K562 (cell line): ENCODE results near the gene DSTYK. TPM values are rescaled to one million over a fixed set of nuclear protein-coding genes. Genes with fewer than 3 reads are reported as not detected.

Experiments
- CBFB ChIP-seq: sonication (generic); formaldehyde crosslinking; IDR thresholded peaks from 2 replicates; pipeline ENCODE4 v1.4.0; 2020; ENCODE audit warnings: mild to moderate bottlenecking, missing genetic modification reagents
- ESRRA ChIP-seq: fragments of 450-650 bp; IDR thresholded peaks from 2 replicates; pipeline ENCODE4 v1.6.1; 2014; ENCODE audit warnings: low read depth, mild to moderate bottlenecking, moderate library complexity, borderline replicate concordance
- HES1 ChIP-seq: fragments of 450-650 bp; IDR thresholded peaks from 2 replicates; pipeline ENCODE4 v1.6.1; 2016; ENCODE audit warnings: low read depth, mild to moderate bottlenecking, moderate library complexity
- HMBOX1 ChIP-seq: sonication (generic); IDR thresholded peaks from 2 replicates; pipeline ENCODE4 v1.6.1; 2016
- NR2C2 ChIP-seq, 2 experiments: fragments of 200-800 bp in 1 of 2; sonication (Bioruptor generic) in 1 of 2; sonication (generic) in 1 of 2; formaldehyde crosslinking in 1 of 2; IDR thresholded peaks; 2 replicates each; pipeline versions ENCODE4 v1.6.1 to v1.8.0; 2016 to 2022; ENCODE audit warnings: mild to moderate bottlenecking in 1 of 2, missing compliant biosample characterization in 1 of 2, missing genetic modification characterization in 1 of 2, missing genetic modification reagents in 1 of 2
- PPARD ChIP-seq: fragments of 250-450 bp; sonication (Bioruptor Pico); IDR thresholded peaks from 2 replicates; pipeline ENCODE4 v1.8.0; 2022; ENCODE audit warnings: inconsistent platforms, mild to moderate bottlenecking, moderate library complexity
- PRDM10 ChIP-seq: fragments of 450-650 bp; IDR thresholded peaks from 2 replicates; pipeline ENCODE4 v1.6.1; 2018; ENCODE audit not compliant: partially characterized antibody
- RNF2 ChIP-seq: sonication (generic); IDR thresholded peaks from 2 replicates; pipeline ENCODE4 v1.6.1; 2016
- SNIP1 ChIP-seq: fragments of 450-650 bp; IDR thresholded peaks from 2 replicates; pipeline ENCODE4 v1.7.1; 2017; ENCODE audit warnings: low read depth, mild to moderate bottlenecking
- U2AF2 ChIP-seq: fragments of 200-400 bp; formaldehyde crosslinking; optimal IDR thresholded peaks from 2 replicates; pipeline ENCODE3; 2017; ENCODE audit warnings: low read depth, mild to moderate bottlenecking, low read length
- YBX1 ChIP-seq: fragments of 450-650 bp; IDR thresholded peaks from 2 replicates; pipeline ENCODE4 v1.7.1; 2016; ENCODE audit warnings: mild to moderate bottlenecking
- ZBTB40 ChIP-seq, 2 experiments: fragments of 450-650 bp in 1 of 2; sonication (generic) in 1 of 2; formaldehyde crosslinking in 1 of 2; IDR thresholded peaks; 2 replicates each; pipeline versions ENCODE4 v1.7.1 to v1.9.0; 2016 to 2022; ENCODE audit warnings: inconsistent platforms in 1 of 2, mild to moderate bottlenecking in 1 of 2, missing genetic modification reagents in 1 of 2
- ZNF224 ChIP-seq: sonication (generic); formaldehyde crosslinking; IDR thresholded peaks from 2 replicates; pipeline ENCODE4 v1.8.0; 2022; ENCODE audit warnings: mild to moderate bottlenecking, missing genetic modification reagents
- polyA plus RNA-seq, 8 experiments: library from polyadenylated mRNA; depleted of rRNA in 4 of 8; stranded (reverse) in 5 of 8; unstranded in 3 of 8; fragments of >200 nt; fragmentation: Nextera tagmentation in 2 of 8; fragmentation: Illumina TruSeq in 1 of 8; extraction: Ambion mirVana in 2 of 8; extraction: Trizol in 1 of 8; gene quantifications; 2 replicates each; pipeline versions ENCODE4 v1.2.1 to v1.2.3, GENCODE V29; 2011 to 2014; ENCODE audit warnings: inconsistent platforms in 1 of 8, missing spikeins in 1 of 8
- total RNA-seq, 7 experiments: library from RNA; depleted of rRNA in 6 of 7; stranded (reverse); fragments of >200 nt in 6 of 7; fragmentation: Illumina TruSeq in 2 of 7; extraction: Trizol in 2 of 7; gene quantifications; 2 replicates each; pipeline versions ENCODE4 v1.2.1 to v1.2.3, GENCODE V29; 2011 to 2021; ENCODE audit warnings: low replicate concordance in 1 of 7

Gene DSTYK
- total and polyA plus RNA-seq, 9 of the 15 experiments (the other 6 are each of a cell fraction or from before 2014, with no cell fraction given): 4.2 to 7.1 (median 6.2) TPM

GRCh38 chr1:205172729-205173366, 38.7 kb downstream of the DSTYK start (continued):
- TF ChIP-seq PRDM10: no peak
- no peak for TF ChIP-seq HES1
- peak; percentile 95 for TF ChIP-seq HMBOX1
- no peak for TF ChIP-seq ZBTB40 (IDR thresholded peaks at IDR 0.05)
- TF ChIP-seq ZBTB40 (CRISPR knock-in tag; IDR thresholded peaks at IDR 0.05): no peak
- no peak for TF ChIP-seq NR2C2 (CRISPR knock-in tag; IDR thresholded peaks at IDR 0.05)
- TF ChIP-seq NR2C2 (tag; IDR thresholded peaks at IDR 0.05): no peak; the same call in none of the 2 replicates
- no peak for TF ChIP-seq YBX1
- TF ChIP-seq SNIP1: no peak
- TF ChIP-seq PPARD (CRISPR knock-in tag): no peak
- TF ChIP-seq U2AF2: no peak
- no peak for TF ChIP-seq CBFB (CRISPR knock-in tag)
- no peak for TF ChIP-seq ESRRA
- TF ChIP-seq ZNF224 (CRISPR knock-in tag): no peak
- no peak for TF ChIP-seq RNF2
